ENCODE data around the gene ANKRD55.
A peak's percentile ranks its signal among the peaks of the same experiment; 100 is the strongest.

Gene ANKRD55

DNA sequence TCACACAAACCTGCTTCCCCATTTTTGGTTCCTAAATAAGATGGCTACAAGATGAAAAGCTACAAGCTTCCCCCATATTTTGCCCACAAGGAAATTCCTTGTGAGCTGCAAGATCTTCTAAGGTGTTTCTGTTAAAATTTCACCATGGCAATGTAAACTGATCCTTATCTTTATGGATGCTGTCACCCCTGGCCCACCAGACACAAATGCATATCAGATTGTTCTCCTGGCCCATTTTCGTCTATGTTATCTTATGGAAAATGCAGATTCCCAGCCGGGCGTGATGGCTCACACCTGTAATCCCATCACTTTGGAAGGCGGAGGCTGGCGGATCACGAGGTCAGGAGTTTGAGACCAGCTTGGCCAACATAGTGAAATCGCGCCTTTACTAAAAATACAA lies 173.3 kb downstream of the ANKRD55 start:
- in situ Hi-C loops (cut with HindIII; ENCODE audit: low pct_unique_long_range_greater_than_20kb, low sequenced_read_pairs) = no loop called here
- TF ChIP-seq JUND (IDR thresholded peaks at IDR 0.05; ENCODE audit: low read depth) = no peak

DNA sequence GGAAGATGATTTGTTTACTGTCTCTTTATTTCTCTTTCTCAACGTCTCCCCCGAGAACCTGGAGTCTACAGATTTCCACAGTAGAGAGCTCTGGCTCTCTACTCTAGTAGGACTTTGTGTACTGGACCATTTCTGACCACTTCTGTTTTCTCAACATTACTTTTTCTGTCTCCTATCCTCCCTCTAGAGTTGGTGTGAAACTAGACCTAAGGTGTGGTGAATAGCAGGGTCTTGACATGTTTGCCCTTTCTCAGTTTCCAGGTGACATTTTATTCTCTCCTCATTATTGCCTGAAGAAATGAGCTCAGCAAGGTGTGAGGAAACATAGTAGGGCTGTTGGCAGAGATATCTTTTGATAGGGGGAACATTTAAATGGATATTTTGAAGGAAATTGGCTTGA lies 176.3 kb downstream of the ANKRD55 start:
- in situ Hi-C loops (cut with HindIII; ENCODE audit: low pct_unique_long_range_greater_than_20kb, low sequenced_read_pairs) = no loop called here
- DNase-seq (ENCODE audit: low read depth in 1 of 2, low spot score in 1 of 2) = no peak
- TF ChIP-seq JUND (IDR thresholded peaks at IDR 0.05; ENCODE audit: low read depth) = no peak

More for the DNA sequence above, 173.3 kb downstream of the ANKRD55 start:
- DNase-seq (ENCODE audit: low read depth in 1 of 2, low spot score in 1 of 2) = no peak

DNA sequence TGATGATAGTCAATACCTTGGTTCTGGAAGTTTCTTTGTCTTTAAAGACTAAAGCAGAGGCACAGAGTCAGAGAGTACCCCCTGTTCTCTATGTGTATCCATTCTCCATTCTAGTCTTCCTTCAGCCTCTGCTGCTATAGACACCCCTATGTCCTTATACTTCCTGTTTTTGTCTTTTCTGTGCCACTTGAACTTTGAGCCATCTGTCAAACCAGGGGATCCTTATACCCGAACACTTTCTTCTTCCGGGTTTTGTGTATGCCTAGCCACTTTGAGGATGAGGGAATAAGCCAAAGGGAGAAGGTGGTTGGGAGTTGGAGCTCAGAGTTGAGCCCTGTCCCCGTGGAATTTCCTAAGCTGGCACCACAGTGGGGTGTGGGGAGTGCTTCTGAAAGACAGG lies 177.3 kb downstream of the ANKRD55 start:
- in situ Hi-C loops (cut with HindIII; ENCODE audit: low pct_unique_long_range_greater_than_20kb, low sequenced_read_pairs) = no loop called here
- DNase-seq (ENCODE audit: low read depth in 1 of 2, low spot score in 1 of 2) = no peak
- no peak for TF ChIP-seq JUND (IDR thresholded peaks at IDR 0.05; ENCODE audit: low read depth)

GRCh38 chr5:56055287-56055686 lies 177.8 kb downstream of the ANKRD55 start:
- DNase-seq (ENCODE audit: low read depth in 1 of 2, low spot score in 1 of 2) = no peak
- TF ChIP-seq JUND (IDR thresholded peaks at IDR 0.05; ENCODE audit: low read depth) = no peak
- in situ Hi-C loops (cut with HindIII; ENCODE audit: low pct_unique_long_range_greater_than_20kb, low sequenced_read_pairs) = no loop called here

- in situ Hi-C loops (cut with HindIII; ENCODE audit: low pct_unique_long_range_greater_than_20kb, low sequenced_read_pairs) = no loop called here
- no peak for TF ChIP-seq JUND (IDR thresholded peaks at IDR 0.05; ENCODE audit: low read depth)
Measured at GRCh38 chr5:56054666-56055065, 178.5 kb downstream of the ANKRD55 start.

DNA sequence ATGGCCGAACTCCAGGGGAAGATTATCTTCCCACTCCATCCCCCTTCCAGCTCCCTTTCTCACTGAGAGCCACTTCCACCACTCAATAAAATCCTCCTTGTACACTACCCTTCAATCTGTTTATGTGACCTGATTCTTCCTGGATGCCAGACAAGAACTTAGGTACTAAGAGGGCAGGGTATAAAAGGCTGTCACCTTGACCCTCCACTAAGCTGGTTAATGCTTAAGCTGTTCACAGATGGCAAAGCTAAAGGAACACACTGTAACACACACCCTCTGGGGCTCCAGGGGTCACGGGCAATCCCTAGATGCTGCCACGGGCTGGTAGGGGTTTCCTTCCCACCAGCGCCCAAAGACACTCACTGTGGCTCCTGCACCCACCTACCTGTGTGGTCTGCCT lies 179.8 kb downstream of the ANKRD55 start:
- no peak for TF ChIP-seq JUND (IDR thresholded peaks at IDR 0.05; ENCODE audit: low read depth)
- in situ Hi-C loops (cut with HindIII; ENCODE audit: low pct_unique_long_range_greater_than_20kb, low sequenced_read_pairs) = no loop called here
- no peak for DNase-seq (ENCODE audit: low read depth in 1 of 2, low spot score in 1 of 2)

More at GRCh38 chr5:56054666-56055065, 178.5 kb downstream of the ANKRD55 start:
- DNase-seq (ENCODE audit: low read depth in 1 of 2, low spot score in 1 of 2) = no peak

DNA sequence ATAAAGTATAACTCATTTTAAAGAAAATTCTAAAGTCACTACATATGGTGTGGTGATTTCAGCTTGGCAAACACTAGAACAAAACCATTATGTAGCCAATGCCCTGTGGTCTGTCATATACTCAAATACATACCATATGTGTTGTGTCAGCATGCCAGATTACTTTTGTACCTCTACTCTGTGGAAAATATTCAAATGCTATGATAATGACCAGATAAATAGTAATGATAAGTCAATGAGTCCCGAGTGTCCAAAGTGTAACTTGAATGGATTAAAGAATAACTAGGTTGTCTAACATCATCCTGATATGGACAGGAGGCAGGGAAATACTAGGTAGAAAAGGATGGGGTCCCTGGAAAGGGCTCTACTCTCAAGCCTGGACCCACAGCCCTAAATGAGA lies 180.4 kb downstream of the ANKRD55 start:
- DNase-seq (ENCODE audit: low read depth in 1 of 2, low spot score in 1 of 2) = no peak
- no peak for TF ChIP-seq JUND (IDR thresholded peaks at IDR 0.05; ENCODE audit: low read depth)
- in situ Hi-C loops (cut with HindIII; ENCODE audit: low pct_unique_long_range_greater_than_20kb, low sequenced_read_pairs) = no loop called here

- peak in 1 of 2 experiments; percentile 53 for DNase-seq (ENCODE audit: low read depth in 1 of 2, low spot score in 1 of 2)
- in situ Hi-C loops (cut with HindIII; ENCODE audit: low pct_unique_long_range_greater_than_20kb, low sequenced_read_pairs) = no loop called here
- no peak for TF ChIP-seq JUND (IDR thresholded peaks at IDR 0.05; ENCODE audit: low read depth)
Measured at GRCh38 chr5:56050551-56051255, 182.4 kb downstream of the ANKRD55 start.
